Measurements from ENCODE around the gene SRBD1.

DNA sequence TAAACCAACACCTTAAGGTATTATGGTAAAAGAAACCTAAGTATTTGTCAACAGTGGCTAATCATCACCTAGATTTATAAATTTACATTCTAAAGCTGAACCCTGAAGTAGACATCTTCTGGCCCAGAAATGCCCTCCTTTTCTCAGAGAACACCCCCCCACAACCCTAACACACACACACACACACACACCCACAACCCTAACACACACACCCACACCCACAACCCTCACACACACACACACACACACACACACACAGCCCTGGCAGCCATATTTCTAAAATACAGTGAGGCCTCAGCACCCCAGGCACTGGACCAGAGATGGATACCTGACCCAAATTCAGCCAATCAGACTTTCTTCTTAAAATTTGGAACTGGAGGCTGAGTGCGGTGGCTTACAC, 14.3 kb downstream of the SRBD1 start:
- no peak for TF ChIP-seq POLR2A (IDR thresholded peaks at IDR 0.05; ENCODE audit: low read depth, low read length)
- TF ChIP-seq POLR2AphosphoS5 (IDR thresholded peaks at IDR 0.05; ENCODE audit: low read depth, low read length), result no peak
- no peak for TF ChIP-seq TAF1 (IDR thresholded peaks at IDR 0.05; ENCODE audit: low read depth, low read length)
